Inflammatory macrophage treated with lipopolysaccharide for 1 hour (primary cell): ENCODE data around the gene TRIM77.
"Not testable (repeated sequence)": the region's sequence is repeated elsewhere in the genome, so short reads cannot be mapped to it uniquely, and the experiment has no call there.

ENCODE experiments used
- DNase-seq, 2 donors: peaks; one replicate each; pipeline ENCODE4 v3.0.0-alpha.2; 2020 to 2022

TRIM77 gene, protein sequence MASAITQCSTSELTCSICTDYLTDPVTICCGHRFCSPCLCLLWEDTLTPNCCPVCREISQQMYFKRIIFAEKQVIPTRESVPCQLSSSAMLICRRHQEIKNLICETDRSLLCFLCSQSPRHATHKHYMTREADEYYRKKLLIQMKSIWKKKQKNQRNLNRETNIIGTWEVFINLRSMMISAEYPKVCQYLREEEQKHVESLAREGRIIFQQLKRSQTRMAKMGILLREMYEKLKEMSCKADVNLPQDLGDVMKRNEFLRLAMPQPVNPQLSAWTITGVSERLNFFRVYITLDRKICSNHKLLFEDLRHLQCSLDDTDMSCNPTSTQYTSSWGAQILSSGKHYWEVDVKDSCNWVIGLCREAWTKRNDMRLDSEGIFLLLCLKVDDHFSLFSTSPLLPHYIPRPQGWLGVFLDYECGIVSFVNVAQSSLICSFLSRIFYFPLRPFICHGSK

DNA sequence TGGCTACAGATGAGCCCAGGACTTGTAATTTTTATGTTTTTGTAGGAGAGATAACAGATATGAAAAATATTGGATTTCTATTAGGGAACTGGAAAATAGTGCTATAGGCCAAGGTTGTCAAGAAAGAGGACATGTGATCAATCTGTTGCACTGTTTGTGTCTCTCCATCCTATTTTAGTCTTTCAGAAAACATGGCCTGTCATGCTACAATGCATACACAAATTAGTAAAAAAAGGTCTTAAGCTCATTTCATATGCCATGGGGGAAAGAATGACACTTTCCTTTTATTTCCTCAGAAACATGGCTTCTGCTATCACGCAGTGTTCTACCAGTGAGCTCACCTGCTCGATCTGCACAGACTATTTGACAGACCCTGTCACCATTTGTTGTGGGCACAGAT is at the start of gene TRIM77:
Gene TRIM77 (plus strand): TSS at position 301 of the 400 bp plus-strand sequence. CDS start 0 bp downstream, at position 301.
- DNase-seq = not testable (repeated sequence)

DNA sequence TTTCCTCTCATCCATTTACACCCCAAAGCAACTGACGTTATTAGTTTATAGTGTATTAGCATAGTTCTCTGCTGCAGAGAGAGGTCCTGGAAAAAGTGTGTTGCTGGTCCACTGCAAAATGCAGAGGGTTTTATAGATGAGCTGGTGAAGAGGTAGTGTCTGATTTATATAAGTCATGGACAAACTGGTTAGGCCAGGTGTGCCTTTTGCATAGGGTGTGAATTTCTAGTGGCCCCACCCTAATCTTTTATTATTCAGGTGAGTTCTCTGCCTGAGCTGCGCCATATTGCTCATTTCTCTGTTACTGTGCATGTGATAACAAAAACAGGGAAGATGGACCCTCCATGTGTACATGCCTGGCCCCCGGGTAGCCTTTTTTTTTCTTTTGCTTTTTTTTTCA is 43.1 kb upstream of the TRIM77 start:
- no peak for DNase-seq

DNA sequence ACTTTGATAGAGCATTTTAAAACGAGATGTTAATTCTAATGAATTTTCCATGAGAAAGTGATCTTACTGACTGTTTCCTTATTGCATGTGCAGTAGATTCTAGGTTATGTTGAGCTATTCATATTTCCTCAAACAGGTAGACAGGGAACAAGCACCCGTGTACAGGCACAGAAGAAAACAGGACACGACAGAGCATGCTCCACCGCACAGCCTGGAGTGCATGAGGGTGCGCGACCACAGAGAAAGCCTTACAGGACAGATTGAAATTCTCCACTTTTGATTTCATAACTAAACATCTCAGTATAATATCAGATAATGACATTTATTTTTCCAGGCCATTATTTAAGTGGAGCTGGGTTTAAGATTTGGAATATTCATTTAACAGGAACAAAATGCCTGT is 41.9 kb upstream of the TRIM77 start:
- DNase-seq = not testable (repeated sequence)

DNA sequence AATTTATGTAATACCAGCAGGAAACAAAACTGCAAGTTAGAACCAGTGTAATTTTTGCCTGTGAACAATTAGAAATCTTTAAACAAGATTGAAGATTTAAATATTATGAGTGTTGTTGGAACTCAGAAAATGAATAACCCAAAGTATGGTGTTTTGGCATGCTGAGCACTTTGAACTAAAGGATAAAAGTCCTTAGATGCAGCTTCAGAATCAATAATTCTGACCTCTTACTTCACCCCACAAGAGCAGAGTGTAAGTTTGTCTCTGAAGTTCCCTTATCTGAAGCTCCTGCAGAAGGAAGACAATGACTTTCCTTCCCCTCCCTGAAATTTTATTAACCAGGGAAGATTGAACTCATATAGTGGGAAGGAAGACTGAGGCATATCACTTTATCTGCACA is 40.5 kb upstream of the TRIM77 start:
- not testable (repeated sequence) for DNase-seq

DNA sequence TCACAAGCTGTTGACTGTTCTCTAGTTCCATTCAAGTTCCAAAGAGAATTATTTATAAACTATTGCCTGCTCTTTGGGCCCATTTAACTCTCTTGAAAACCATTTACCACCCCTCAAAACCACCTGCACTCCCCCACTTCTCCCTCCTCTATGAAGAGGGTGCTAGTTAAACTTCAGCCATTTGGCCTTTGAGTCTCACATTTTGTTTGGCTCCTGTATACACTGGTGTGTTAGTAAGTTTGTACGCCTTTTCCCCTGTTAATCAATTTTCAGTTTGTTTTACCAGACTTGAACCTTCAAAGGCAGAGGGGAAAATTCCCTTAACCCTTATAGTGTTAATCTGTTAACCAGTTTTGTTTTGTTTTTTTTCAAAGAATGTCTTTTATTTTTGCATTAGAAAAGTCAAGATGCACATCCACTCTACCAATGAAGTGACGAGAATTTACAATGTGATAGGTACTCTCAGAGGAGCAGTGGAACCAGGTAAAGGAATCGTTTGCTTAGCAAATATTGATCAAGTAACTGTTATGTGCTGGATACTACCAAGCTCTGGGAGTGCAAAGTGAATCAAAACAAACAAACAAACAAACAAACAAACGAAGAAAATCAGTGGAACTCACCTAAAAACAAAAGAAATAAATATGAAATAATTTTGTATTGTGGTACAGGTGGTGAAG is 40.0 kb upstream of the TRIM77 start:
- not testable (repeated sequence) for DNase-seq

DNA sequence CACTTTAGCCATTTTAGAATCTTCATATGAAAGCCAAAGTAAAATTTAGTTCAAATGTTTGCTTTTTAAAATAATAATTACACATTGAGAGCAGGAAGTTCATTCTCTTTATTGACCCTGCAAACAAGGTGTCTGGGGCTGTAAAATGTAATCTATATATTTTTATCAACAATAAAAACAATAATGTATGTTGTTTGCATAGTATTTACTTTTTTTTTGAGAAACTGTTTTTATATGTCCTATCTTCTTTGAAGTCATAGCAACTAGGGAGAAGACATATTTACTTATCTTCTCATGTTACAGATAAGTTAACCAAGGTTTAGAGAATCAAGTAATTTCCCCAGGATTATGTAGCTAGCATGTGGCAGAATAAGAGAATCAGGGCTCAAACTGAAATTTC is 37.6 kb upstream of the TRIM77 start:
- not testable (repeated sequence) for DNase-seq

DNA sequence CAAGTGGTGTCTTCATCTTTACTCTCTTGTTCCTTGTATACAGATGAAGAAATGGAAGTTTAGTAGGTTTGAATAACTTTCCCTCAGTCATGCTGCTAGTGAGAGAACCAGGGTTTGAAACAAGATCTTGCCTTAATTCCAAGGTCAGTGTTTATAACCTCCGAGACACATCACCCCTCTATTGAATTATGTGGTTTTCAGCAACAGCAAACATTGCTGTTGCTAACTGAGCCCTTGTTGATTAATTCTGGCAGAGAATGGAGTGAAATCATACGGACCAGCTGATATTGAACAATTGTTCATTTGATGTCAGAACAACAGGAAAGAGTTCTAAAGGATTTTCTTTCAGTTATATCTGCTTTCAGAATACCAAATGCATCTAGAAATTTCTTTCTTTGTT is 36.7 kb upstream of the TRIM77 start:
- not testable (repeated sequence) for DNase-seq

DNA sequence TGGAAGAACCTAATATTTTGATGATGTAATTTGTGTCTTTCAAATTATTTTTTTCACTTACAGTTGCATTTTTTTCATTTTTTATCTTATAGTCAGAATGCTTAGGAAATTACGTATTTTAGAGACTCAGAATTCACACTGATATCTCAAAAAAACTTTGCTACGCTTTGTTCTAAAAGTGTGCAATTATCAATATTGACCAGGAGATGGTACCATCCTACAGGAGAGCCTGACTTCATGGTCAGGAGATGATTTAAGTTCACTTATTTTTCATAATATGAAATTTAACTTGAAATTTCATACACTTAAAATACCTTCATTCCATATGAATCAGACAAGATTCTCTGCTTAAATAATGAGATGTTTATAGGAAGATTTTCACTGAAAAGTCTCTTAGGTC is 34.7 kb upstream of the TRIM77 start:
- DNase-seq = not testable (repeated sequence)

DNA sequence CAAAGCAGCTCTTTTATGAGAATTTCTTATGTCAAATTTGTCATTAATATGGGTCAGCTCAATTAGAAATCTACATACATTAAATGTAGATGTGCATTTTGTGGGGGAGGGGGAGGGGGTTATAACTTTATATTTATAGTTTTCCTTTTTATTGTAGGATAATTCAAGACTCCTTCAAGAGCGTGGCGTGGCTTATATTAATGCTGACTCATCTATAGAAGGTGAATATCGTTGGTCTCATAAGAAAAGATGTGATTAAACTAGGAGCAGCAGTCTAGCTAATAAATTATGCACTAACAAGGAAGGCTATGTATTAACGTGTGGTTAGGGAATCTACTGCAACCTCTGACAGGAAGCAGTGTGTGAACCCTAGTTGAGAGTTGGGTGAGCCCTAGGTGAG is 34.2 kb upstream of the TRIM77 start:
- not testable (repeated sequence) for DNase-seq

DNA sequence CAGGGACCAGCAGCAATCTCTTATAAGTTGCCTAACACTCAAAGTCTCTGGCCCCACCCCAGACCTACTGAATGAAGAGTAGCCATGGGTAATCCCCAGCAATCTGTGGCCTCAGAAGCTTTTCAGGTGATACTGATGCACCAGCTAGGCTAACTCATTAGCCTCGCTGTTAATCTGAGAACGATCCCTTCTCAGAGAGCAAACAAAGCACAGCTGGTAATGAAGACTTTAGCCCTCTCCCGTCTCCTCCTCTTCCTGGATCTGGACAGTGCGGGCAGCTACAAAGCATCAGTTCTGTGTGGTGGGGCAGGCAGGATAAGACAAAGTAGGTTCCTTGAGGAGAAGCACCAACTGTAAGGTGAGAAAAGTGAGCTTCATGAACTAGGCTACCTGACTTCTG is 3.0 kb upstream of the TRIM77 start:
- not testable (repeated sequence) for DNase-seq

DNA sequence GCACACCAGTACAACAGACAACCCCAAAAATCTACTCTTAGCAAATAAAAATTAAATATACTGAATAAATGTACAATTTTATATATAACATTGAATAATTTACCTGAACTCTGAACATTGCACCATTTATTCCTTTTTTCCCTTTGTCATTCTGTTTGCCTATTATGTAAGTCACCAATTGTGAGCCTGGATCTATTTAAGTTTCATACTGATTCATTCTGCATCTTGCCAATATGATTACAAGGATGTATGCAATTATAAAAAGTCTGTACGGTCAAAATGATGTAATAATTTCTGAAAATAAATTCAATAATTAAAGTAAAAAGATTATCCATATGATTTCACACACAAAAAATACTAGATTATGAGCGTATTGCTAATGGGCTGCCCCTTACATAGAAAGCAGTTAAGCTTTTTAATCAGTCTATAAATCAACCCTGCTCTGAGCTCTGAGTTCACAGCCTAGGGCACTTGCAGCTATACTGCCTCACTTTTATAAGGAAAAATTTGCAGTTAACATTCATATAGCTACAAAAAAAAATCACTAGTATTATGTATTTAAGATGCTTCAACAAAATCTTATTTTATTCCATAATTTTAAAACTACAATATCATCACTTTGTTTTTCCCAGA is 14.9 kb downstream of the TRIM77 start:
- not testable (repeated sequence) for DNase-seq

DNA sequence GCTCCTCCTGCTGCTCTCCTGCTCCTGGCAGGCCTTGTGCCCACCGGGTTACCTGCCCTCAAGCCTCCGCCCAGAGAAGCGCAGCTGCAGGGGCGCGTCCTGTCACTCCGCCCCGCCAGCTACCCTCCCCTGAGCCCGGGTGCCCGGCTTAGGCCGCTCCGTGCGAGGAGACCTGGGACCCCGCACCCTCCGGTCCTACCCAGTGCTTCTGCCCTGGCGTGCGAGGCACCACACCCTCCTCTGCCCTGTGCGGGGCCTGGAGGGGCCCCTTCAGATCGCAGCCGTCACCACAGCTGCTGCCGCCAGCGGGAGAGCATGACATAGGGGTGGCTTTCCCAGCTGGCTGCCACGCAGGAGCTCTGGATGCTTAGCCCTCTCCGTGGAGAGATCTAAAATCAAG is 20.1 kb downstream of the TRIM77 start:
- not testable (repeated sequence) for DNase-seq

DNA sequence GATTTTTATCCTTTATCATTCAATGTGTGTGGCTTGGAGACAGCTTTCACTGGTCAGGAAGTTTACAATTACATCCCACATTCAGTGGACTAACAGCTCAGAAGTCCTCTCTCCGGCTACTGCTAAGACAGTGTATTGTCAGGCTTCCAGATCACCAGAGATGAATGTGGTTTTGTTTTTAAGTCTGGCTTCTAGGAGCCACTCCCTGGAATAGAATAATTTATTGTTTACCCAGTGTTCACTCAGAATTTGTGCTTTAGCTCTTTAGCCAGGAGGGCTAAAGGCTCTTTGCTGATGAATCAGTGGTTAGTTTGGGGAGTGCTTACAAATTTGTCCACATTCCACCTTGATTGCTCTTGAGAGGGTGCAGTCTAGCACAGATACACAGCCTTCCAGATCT is 26.5 kb downstream of the TRIM77 start:
- DNase-seq = no peak

DNA sequence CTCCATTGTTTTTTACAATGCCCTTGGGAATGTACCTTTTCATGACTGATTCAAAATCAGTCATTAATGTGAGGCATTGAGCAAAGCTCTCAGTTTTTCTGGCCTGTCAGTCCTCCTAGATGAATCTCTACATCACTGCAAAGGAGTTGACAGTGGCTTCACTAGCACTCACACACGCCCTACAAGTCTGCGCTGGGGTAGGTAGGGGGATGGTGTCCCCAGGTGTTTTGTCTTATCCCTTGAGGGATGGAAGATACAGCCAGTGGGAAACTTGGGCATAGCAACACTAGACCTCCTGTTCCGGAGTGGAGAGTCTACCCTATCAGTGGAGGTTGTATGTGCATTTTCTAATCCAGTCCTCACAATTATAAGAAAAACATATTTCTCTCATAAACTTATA is 27.0 kb downstream of the TRIM77 start:
- DNase-seq = no peak

DNA sequence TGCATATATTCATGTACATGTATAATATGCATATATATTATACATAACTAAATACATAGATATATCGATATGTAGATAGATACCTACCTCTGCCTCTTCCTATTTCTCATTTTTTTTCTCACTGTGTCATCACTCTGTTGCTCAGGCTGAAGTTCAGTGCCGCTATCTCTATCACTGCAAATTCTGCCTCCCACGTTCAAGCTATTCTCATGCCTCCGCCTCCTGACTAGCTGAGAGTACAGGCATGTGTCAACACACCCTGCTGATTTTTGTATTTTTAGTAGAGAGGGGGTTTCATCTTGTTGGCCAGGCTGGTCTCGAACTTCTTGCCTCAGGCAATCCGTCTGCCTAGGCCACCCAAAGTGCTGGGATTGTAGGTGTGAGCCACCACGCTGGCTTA is 31.3 kb downstream of the TRIM77 start:
- DNase-seq = not testable (repeated sequence)

DNA sequence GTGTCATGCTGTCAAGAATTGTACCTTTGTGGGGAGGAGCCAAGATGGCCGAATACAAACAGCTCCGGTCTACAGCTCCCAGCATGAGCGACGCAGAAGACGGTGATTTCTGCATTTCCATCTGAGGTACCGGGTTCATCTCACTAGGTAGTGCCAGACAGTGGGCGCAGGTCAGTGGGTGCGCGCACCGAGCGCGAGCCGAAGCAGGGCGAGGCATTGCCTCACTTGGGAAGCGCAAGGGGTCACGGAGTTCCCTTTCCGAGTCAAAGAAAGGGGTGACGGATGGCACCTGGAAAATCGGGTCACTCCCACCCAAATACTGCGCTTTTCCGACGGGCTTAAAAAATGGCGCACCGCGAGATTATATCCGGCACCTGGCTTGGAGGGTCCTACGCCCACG is 34.1 kb downstream of the TRIM77 start:
- DNase-seq = not testable (repeated sequence)

DNA sequence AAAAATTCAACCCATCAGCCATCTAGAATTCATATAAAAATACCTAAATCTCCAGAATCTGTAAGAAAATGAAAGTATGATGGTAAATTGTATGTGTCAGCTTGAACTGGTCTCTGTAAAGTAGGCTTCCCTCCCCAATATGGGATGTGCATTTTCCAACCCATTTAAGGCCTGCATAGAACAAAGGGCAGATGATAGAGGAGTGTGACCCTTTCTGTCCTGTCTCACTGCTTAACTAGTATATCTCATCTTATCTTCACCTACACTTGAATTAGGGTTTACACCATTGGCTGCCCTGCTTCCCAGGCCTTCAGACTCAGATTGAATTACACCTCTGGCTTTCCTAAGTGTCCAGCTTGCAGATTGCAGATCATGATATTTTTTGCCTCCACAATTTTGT is 40.7 kb downstream of the TRIM77 start:
- not testable (repeated sequence) for DNase-seq
